SH-SY5Y (cell line): ENCODE results near the gene NPHP4.

Source experiments
- GATA2 ChIP-seq: IDR thresholded peaks from 2 replicates; pipeline ENCODE4 v1.6.1; 2011; ENCODE audit warnings: mild to moderate bottlenecking, low read depth, low read length
- GATA3 ChIP-seq: IDR thresholded peaks from 2 replicates; pipeline ENCODE4 v1.6.1; 2011; ENCODE audit warnings: low read depth, mild to moderate bottlenecking, low read length, moderate library complexity

- TF ChIP-seq GATA2 = no peak
- TF ChIP-seq GATA3 = no peak
Measured at GRCh38 chr1:5877001-5877400, 115.2 kb downstream of the NPHP4 start.
